Erythroblast (primary cell): ENCODE measurements around the gene PCDH15.

Source experiments
- GATA1 ChIP-seq: IDR thresholded peaks from 2 replicates; pipeline ENCODE4 v1.6.1; 2011; ENCODE audit warnings: low read depth, mild to moderate bottlenecking, control low read depth, low read length, moderate library complexity
- POLR2A ChIP-seq: IDR thresholded peaks from 2 replicates; pipeline ENCODE4 v1.6.1; 2011; ENCODE audit warnings: mild to moderate bottlenecking, low read length

GRCh38 chr10:54487743-54488142, 313.3 kb downstream of the PCDH15 start:
- TF ChIP-seq POLR2A (no peak), GATA1 (no peak)
